ENCODE measurements around the gene ZNF280A. TPM values are rescaled to one million over a fixed set of nuclear protein-coding genes. Genes with fewer than 3 reads are reported as not detected.
"Not testable (repeated sequence)": the region's sequence is repeated elsewhere in the genome, so short reads cannot be mapped to it uniquely, and the experiment has no call there.

Gene ZNF280A
- total RNA-seq, 1 experiment from 2014 or later = not detected

DNA sequence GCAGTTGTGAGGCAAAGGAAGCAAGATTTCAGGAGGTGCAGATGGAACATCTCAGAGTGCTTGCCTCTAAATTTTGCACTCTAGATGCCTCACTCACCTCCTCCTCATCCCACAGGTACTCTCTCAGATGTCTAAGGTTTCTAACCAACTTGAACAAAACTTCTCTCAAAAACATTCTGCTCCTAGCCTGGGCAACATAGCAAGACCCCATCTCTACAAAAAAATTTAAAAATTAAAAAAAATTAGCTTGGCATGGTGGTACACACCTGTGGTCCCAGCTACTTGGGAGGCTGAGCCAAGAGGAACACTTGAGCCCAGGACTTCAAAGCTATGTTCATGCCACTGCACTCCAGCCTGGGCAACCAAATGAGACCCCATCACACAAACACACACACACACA lies 4.2 kb downstream of the ZNF280A start:
- no peak overlapping the region for H3K4me2 ChIP-seq (ENCODE audit: low read length)
- TF ChIP-seq, protein P1, sequence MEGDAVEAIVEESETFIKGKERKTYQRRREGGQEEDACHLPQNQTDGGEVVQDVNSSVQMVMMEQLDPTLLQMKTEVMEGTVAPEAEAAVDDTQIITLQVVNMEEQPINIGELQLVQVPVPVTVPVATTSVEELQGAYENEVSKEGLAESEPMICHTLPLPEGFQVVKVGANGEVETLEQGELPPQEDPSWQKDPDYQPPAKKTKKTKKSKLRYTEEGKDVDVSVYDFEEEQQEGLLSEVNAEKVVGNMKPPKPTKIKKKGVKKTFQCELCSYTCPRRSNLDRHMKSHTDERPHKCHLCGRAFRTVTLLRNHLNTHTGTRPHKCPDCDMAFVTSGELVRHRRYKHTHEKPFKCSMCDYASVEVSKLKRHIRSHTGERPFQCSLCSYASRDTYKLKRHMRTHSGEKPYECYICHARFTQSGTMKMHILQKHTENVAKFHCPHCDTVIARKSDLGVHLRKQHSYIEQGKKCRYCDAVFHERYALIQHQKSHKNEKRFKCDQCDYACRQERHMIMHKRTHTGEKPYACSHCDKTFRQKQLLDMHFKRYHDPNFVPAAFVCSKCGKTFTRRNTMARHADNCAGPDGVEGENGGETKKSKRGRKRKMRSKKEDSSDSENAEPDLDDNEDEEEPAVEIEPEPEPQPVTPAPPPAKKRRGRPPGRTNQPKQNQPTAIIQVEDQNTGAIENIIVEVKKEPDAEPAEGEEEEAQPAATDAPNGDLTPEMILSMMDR (conservative IDR thresholded peaks at IDR 0.05; ENCODE audit: low read depth, low read length) = no peak
- TF ChIP-seq EZH2 (IDR thresholded peaks at IDR 0.05; ENCODE audit: low read length, unreplicated experiment) (no peak), EZH2phosphoT487 (IDR thresholded peaks at IDR 0.05; ENCODE audit: borderline replicate concordance, low read length) (no peak)
- no peaks in the 10 kb centered on the region for H3K9me3 ChIP-seq (ENCODE audit: low read length)
- H3K4me3 ChIP-seq (ENCODE audit: low read length) = no peak overlapping the region
- peaks cover 10% of the 10 kb centered on the region; the same call in 1 of the 2 replicates for H3K27me3 ChIP-seq (ENCODE audit: low read length)
- no TSS peak for BruUV-seq (replicated peaks)
- no peak overlapping the region for H3K9ac ChIP-seq (ENCODE audit: low read length)
- H2AFZ ChIP-seq (ENCODE audit: low read length) = no peak overlapping the region
- no peaks in the 10 kb centered on the region for H3K36me3 ChIP-seq (ENCODE audit: low read depth, low read length)
- ATAC-seq (no peak), DNase-seq (no peak)
- no peaks in the 10 kb centered on the region for H3K79me2 ChIP-seq (ENCODE audit: low read length)
- no peaks in the 10 kb centered on the region for H3F3A ChIP-seq (ENCODE audit: low read length, unreplicated experiment)
- H3K4me1 ChIP-seq (ENCODE audit: insufficient read depth, low read length) = no peaks in the 10 kb centered on the region
- intact Hi-C loops (cut with micrococcal nuclease) = no loop called here
- POLR2A ChIA-PET (ENCODE audit: unreplicated experiment) = no interaction called here
- no peaks in the 10 kb centered on the region for H4K20me1 ChIP-seq (ENCODE audit: low read length)
- no peak overlapping the region for H3K27ac ChIP-seq (ENCODE audit: low read length)
- H3K9me2 ChIP-seq (replicated peaks; ENCODE audit: low read length) = no peaks in the 10 kb centered on the region
- CTCF ChIA-PET = no interaction called here

DNA sequence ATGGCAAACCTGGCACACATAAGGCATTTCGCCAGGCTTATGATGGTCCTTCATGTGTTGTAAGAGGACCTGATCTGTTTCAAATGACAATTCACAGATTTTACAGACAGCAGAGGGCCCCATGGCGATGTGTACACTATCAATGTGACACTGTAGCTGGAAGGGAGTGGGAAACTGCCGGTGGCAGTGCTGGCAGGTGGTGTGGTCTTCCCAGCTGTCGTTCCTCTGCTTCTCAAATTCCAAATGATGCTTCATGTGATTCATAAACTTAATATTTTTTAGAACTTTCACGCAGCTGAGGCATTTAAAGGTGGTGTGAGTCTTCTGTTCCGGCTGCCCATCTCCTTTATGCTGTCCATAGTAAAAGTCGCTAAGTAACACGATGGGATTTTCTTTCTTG lies 5.6 kb downstream of the ZNF280A start:
- H3K79me2 ChIP-seq (ENCODE audit: low read length); H3F3A ChIP-seq (ENCODE audit: low read length, unreplicated experiment); DNase-seq; H2AFZ ChIP-seq (ENCODE audit: low read length); H3K9me3 ChIP-seq (ENCODE audit: low read length); ATAC-seq; H3K9ac ChIP-seq (ENCODE audit: low read length); H3K4me2 ChIP-seq (ENCODE audit: low read length); H3K27me3 ChIP-seq (ENCODE audit: low read length); intact Hi-C loops (cut with micrococcal nuclease); H3K4me3 ChIP-seq (ENCODE audit: low read length); H3K27ac ChIP-seq (ENCODE audit: low read length); CTCF ChIA-PET; H4K20me1 ChIP-seq (ENCODE audit: low read length); POLR2A ChIA-PET (ENCODE audit: unreplicated experiment); H3K36me3 ChIP-seq (ENCODE audit: low read depth, low read length); H3K4me1 ChIP-seq (ENCODE audit: insufficient read depth, low read length); H3K9me2 ChIP-seq (replicated peaks; ENCODE audit: low read length); BruUV-seq (replicated peaks): not testable (repeated sequence)

DNA sequence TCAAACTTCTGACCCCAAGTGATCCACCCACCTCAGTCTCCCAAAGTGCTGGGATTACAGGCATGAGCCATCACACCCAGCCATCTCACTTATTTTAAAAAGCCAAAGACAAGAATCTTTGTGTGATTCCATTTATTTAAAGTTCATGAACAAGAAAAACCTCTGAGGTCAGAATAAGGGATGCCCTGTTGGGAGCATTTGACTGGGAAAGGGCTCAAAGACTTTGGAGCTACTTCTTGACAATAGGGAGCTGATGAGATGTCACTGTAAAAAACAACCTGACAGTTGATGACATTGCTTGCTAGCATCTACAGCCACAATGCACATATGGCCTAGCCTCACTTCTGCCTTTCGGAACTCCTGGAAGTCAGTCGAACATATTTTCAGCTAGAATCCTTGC lies 6.5 kb downstream of the ZNF280A start:
- intact Hi-C loops (cut with micrococcal nuclease) = no loop called here
- H3K9ac ChIP-seq (ENCODE audit: low read length) = no peak overlapping the region
- ATAC-seq (no peak), DNase-seq (no peak)
- no peaks in the 10 kb centered on the region for H3K9me2 ChIP-seq (replicated peaks; ENCODE audit: low read length)
- no peaks in the 10 kb centered on the region for H3K36me3 ChIP-seq (ENCODE audit: low read depth, low read length)
- no peaks in the 10 kb centered on the region for H3K9me3 ChIP-seq (ENCODE audit: low read length)
- H3K4me3 ChIP-seq (ENCODE audit: low read length) = no peak overlapping the region
- no peak overlapping the region for H3K27ac ChIP-seq (ENCODE audit: low read length)
- H4K20me1 ChIP-seq (ENCODE audit: low read length) = no peaks in the 10 kb centered on the region
- no peaks in the 10 kb centered on the region for H3F3A ChIP-seq (ENCODE audit: low read length, unreplicated experiment)
- no peak overlapping the region for H2AFZ ChIP-seq (ENCODE audit: low read length)
- no peaks in the 10 kb centered on the region for H3K79me2 ChIP-seq (ENCODE audit: low read length)
- ChIA-PET POLR2A (ENCODE audit: unreplicated experiment) (no interaction called here), CTCF (no interaction called here)
- H3K4me2 ChIP-seq (ENCODE audit: low read length) = no peak overlapping the region
- TF ChIP-seq, protein P1 (conservative IDR thresholded peaks at IDR 0.05; ENCODE audit: low read depth, low read length) = no peak
- no peak for TF ChIP-seq EZH2phosphoT487 (IDR thresholded peaks at IDR 0.05; ENCODE audit: borderline replicate concordance, low read length)
- TF ChIP-seq EZH2 (IDR thresholded peaks at IDR 0.05; ENCODE audit: low read length, unreplicated experiment) = no peak
- peaks cover 10% of the 10 kb centered on the region; the same call in 1 of the 2 replicates for H3K27me3 ChIP-seq (ENCODE audit: low read length)
- no TSS peak for BruUV-seq (replicated peaks)
- H3K4me1 ChIP-seq (ENCODE audit: insufficient read depth, low read length) = no peaks in the 10 kb centered on the region

All from PC-3 (cell line).